K562 (cell line): ENCODE results near the gene CRYBB1. TPM values are rescaled to one million over a fixed set of nuclear protein-coding genes. Genes with fewer than 3 reads are reported as not detected.

Experiments
- ETS2 ChIP-seq: IDR thresholded peaks from 2 replicates; pipeline ENCODE4 v1.6.1; 2016; ENCODE audit warnings: borderline replicate concordance, missing genetic modification characterization, mild to moderate bottlenecking, moderate library complexity, missing compliant biosample characterization; ENCODE audit not compliant: poor library complexity, severe bottlenecking
- HDAC8 ChIP-seq: fragments of 450-650 bp; IDR thresholded peaks from 2 replicates; pipeline ENCODE4 v1.6.1; 2016; ENCODE audit warnings: mild to moderate bottlenecking, missing genetic modification characterization, moderate library complexity, missing compliant biosample characterization
- SMAD4 ChIP-seq: fragments of 250-450 bp; sonication (Bioruptor Pico); conservative IDR thresholded peaks from 2 replicates; pipeline ENCODE4 v1.8.0; 2021; ENCODE audit warnings: inconsistent platforms, mild to moderate bottlenecking, moderate library complexity
- TAF7 ChIP-seq: fragments of 450-650 bp; IDR thresholded peaks from 2 replicates; pipeline ENCODE4 v1.6.1; 2016; ENCODE audit warnings: missing genetic modification characterization, missing compliant biosample characterization
- WHSC1 ChIP-seq: IDR thresholded peaks from one replicate; pipeline ENCODE4 v1.6.1; 2012; ENCODE audit warnings: low read length, control low read depth, inconsistent platforms
- ZNF12 ChIP-seq: sonication (generic); formaldehyde crosslinking; IDR thresholded peaks from 2 replicates; pipeline ENCODE4 v1.4.0; 2020; ENCODE audit warnings: mild to moderate bottlenecking, missing genetic modification reagents
- ZNF133 ChIP-seq: fragments of 250-450 bp; sonication (Bioruptor Pico); IDR thresholded peaks from 2 replicates; pipeline ENCODE4 v1.4.0; 2020; ENCODE audit warnings: mild to moderate bottlenecking
- ZNF232 ChIP-seq: sonication (generic); formaldehyde crosslinking; IDR thresholded peaks from 2 replicates; pipeline ENCODE4 v1.8.0; 2022; ENCODE audit warnings: mild to moderate bottlenecking, missing genetic modification reagents
- ZNF354B ChIP-seq: fragments of 250-450 bp; sonication (Bioruptor Pico); IDR thresholded peaks from 2 replicates; pipeline ENCODE4 v1.4.0; 2020
- polyA plus RNA-seq, 8 experiments: library from polyadenylated mRNA; depleted of rRNA in 4 of 8; stranded (reverse) in 5 of 8; unstranded in 3 of 8; fragments of >200 nt; fragmentation: Nextera tagmentation in 2 of 8; fragmentation: Illumina TruSeq in 1 of 8; extraction: Ambion mirVana in 2 of 8; extraction: Trizol in 1 of 8; gene quantifications; 2 replicates each; pipeline versions ENCODE4 v1.2.1 to v1.2.3, GENCODE V29; 2011 to 2014; ENCODE audit warnings: inconsistent platforms in 1 of 8, missing spikeins in 1 of 8
- total RNA-seq, 7 experiments: library from RNA; depleted of rRNA in 6 of 7; stranded (reverse); fragments of >200 nt in 6 of 7; fragmentation: Illumina TruSeq in 2 of 7; extraction: Trizol in 2 of 7; gene quantifications; 2 replicates each; pipeline versions ENCODE4 v1.2.1 to v1.2.3, GENCODE V29; 2011 to 2021; ENCODE audit warnings: low replicate concordance in 1 of 7
- TF ChIP-seq, protein P1 (sequence below): sonication (generic); formaldehyde crosslinking; IDR thresholded peaks from 2 replicates; pipeline ENCODE4 v1.4.0; 2020; ENCODE audit warnings: mild to moderate bottlenecking, missing genetic modification reagents
- TF ChIP-seq, protein P2 (sequence below), 2 experiments: fragments of 450-650 bp; IDR thresholded peaks; 2 replicates each; pipeline ENCODE4 v1.6.1; 2018; ENCODE audit warnings: mild to moderate bottlenecking in 2 of 2, low read depth in 1 of 2; ENCODE audit not compliant: partially characterized antibody in 2 of 2
- TF ChIP-seq, protein P3 (sequence below): fragments of 250-450 bp; sonication (Bioruptor Pico); IDR thresholded peaks from 2 replicates; pipeline ENCODE4 v1.4.0; 2020; ENCODE audit warnings: mild to moderate bottlenecking
- TF ChIP-seq, protein P4 (sequence below): fragments of 250-450 bp; sonication (Bioruptor Pico); IDR thresholded peaks from 2 replicates; pipeline ENCODE4 v1.5.1; 2021; ENCODE audit warnings: mild to moderate bottlenecking
- TF ChIP-seq, protein P5 (sequence below), 3 experiments: fragments of 200-800 bp in 1 of 3; sonication (Bioruptor generic) in 1 of 3; sonication (generic) in 1 of 3; formaldehyde crosslinking in 1 of 3; IDR thresholded peaks; 2 replicates each; pipeline versions ENCODE4 v1.6.1 to v1.8.0; 2016 to 2022; ENCODE audit warnings: mild to moderate bottlenecking in 2 of 3, missing compliant biosample characterization in 2 of 3, missing genetic modification characterization in 2 of 3, missing genetic modification reagents in 1 of 3

CRYBB1 gene
- total and polyA plus RNA-seq, 9 of the 15 experiments (the other 6 are each of a cell fraction or from before 2014, with no cell fraction given), result 0.16 to 0.45 (median 0.33) TPM; not detected in 2

DNA sequence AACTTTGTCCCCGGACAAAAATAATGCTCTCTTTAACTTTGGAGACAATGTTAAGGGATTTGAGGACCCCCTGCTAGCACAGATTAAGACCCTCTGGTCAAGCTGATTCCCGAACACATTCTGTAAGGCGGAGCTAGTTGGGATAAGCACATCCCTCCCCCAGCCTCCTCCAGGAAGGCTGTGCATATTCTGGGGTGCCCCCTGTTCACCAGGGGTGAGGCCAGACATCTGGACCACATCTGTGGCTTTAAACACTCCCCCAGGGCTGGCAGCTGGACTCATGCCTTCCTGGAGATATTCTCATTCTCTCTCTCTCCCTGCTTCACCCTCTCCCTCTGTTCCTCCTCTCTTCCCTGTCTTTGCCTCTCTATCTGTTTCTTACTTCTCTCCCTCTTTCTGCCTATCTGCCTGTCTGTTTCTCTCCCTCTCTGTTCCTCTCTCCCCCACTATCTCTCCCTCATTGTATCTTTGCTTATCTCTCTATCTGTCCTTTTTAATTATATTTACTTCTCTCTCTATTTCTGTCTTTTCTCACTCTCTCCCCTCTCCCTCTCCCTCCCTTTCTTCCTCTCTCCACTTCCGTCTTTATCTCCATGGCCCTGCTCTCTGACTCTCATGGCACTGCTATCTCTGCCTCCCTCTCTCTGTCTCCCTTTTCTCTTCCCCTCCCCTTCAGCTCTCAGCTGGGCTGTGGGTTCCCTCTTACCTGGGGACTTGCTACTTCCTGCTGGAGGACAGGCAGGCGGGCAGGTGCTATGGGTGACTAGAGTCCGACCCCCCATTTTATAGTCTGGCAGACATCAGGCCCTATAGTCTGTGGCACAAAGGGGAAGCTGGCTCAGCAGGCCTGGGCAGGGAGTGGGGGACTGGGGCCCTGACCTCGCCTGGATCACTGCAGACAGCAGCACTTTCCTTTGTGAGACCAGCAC, at the start of gene CRYBB1 (continued):
- TF ChIP-seq ZNF133, result no peak
- no peak for TF ChIP-seq ZNF232 (CRISPR knock-in tag)
- TF ChIP-seq, protein P1, sequence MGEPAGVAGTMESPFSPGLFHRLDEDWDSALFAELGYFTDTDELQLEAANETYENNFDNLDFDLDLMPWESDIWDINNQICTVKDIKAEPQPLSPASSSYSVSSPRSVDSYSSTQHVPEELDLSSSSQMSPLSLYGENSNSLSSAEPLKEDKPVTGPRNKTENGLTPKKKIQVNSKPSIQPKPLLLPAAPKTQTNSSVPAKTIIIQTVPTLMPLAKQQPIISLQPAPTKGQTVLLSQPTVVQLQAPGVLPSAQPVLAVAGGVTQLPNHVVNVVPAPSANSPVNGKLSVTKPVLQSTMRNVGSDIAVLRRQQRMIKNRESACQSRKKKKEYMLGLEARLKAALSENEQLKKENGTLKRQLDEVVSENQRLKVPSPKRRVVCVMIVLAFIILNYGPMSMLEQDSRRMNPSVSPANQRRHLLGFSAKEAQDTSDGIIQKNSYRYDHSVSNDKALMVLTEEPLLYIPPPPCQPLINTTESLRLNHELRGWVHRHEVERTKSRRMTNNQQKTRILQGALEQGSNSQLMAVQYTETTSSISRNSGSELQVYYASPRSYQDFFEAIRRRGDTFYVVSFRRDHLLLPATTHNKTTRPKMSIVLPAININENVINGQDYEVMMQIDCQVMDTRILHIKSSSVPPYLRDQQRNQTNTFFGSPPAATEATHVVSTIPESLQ, result no peak
- TF ChIP-seq, protein P2, sequence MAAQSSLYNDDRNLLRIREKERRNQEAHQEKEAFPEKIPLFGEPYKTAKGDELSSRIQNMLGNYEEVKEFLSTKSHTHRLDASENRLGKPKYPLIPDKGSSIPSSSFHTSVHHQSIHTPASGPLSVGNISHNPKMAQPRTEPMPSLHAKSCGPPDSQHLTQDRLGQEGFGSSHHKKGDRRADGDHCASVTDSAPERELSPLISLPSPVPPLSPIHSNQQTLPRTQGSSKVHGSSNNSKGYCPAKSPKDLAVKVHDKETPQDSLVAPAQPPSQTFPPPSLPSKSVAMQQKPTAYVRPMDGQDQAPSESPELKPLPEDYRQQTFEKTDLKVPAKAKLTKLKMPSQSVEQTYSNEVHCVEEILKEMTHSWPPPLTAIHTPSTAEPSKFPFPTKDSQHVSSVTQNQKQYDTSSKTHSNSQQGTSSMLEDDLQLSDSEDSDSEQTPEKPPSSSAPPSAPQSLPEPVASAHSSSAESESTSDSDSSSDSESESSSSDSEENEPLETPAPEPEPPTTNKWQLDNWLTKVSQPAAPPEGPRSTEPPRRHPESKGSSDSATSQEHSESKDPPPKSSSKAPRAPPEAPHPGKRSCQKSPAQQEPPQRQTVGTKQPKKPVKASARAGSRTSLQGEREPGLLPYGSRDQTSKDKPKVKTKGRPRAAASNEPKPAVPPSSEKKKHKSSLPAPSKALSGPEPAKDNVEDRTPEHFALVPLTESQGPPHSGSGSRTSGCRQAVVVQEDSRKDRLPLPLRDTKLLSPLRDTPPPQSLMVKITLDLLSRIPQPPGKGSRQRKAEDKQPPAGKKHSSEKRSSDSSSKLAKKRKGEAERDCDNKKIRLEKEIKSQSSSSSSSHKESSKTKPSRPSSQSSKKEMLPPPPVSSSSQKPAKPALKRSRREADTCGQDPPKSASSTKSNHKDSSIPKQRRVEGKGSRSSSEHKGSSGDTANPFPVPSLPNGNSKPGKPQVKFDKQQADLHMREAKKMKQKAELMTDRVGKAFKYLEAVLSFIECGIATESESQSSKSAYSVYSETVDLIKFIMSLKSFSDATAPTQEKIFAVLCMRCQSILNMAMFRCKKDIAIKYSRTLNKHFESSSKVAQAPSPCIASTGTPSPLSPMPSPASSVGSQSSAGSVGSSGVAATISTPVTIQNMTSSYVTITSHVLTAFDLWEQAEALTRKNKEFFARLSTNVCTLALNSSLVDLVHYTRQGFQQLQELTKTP (IDR thresholded peaks at IDR 0.05; ENCODE audit: low read depth in 1 of 2, partially characterized antibody in 2 of 2), result peak; percentile 36 to 56
- no peak for TF ChIP-seq HDAC8 (tag)
- TF ChIP-seq, protein P3, sequence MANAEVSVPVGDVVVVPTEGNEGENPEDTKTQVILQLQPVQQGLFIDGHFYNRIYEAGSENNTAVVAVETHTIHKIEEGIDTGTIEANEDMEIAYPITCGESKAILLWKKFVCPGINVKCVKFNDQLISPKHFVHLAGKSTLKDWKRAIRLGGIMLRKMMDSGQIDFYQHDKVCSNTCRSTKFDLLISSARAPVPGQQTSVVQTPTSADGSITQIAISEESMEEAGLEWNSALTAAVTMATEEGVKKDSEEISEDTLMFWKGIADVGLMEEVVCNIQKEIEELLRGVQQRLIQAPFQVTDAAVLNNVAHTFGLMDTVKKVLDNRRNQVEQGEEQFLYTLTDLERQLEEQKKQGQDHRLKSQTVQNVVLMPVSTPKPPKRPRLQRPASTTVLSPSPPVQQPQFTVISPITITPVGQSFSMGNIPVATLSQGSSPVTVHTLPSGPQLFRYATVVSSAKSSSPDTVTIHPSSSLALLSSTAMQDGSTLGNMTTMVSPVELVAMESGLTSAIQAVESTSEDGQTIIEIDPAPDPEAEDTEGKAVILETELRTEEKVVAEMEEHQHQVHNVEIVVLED (CRISPR knock-in tag), result no peak
- TF ChIP-seq, protein P4, sequence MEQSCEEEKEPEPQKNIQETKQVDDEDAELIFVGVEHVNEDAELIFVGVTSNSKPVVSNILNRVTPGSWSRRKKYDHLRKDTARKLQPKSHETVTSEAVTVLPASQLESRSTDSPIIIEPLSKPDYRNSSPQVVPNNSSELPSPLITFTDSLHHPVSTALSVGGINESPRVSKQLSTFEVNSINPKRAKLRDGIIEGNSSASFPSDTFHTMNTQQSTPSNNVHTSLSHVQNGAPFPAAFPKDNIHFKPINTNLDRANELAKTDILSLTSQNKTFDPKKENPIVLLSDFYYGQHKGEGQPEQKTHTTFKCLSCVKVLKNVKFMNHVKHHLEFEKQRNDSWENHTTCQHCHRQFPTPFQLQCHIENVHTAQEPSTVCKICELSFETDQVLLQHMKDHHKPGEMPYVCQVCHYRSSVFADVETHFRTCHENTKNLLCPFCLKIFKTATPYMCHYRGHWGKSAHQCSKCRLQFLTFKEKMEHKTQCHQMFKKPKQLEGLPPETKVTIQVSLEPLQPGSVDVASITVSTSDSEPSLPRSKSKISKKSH (CRISPR knock-in tag), result no peak
- TF ChIP-seq ZNF354B, result no peak
- no peak for TF ChIP-seq ZNF12
- TF ChIP-seq ETS2 (tag), result no peak
- TF ChIP-seq, protein P5, sequence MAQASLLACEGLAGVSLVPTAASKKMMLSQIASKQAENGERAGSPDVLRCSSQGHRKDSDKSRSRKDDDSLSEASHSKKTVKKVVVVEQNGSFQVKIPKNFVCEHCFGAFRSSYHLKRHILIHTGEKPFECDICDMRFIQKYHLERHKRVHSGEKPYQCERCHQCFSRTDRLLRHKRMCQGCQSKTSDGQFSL (CRISPR knock-in tag; IDR thresholded peaks at IDR 0.05), result no peak
- TF ChIP-seq, protein P5 (tag; IDR thresholded peaks at IDR 0.05), result no peak
- no peak for TF ChIP-seq TAF7 (tag)
- no peak; the same call in 1 of the 2 replicates for TF ChIP-seq SMAD4 (CRISPR knock-in tag)
- no peak for TF ChIP-seq WHSC1
